ENCODE results near the gene ZKSCAN8. TPM values are rescaled to one million over a fixed set of nuclear protein-coding genes. Genes with fewer than 3 reads are reported as not detected.

The ZKSCAN8 gene
- polyA plus RNA-seq, 3 donors = 0.49 to 7.9 (median 0.71) TPM

GRCh38 chr6:28142446-28142845 is 763 bp downstream of the ZKSCAN8 start:
- DNase-seq = peak in 2 of 3 donors; percentile 23 to 30
- Histone ChIP-seq H3K4me3 (replicated peaks in 1 of 3; ENCODE audit: low read depth in 2 of 3, low read length in 3 of 3) (peak overlapping the region; percentile 80 to 93 (median 81)), H3K36me3 (replicated peaks in 1 of 2; ENCODE audit: control insufficient read depth in 1 of 2, insufficient read depth in 2 of 2, low read length in 2 of 2) (peaks cover 11 to 24% of the 10 kb centered on the region in 2 donors), H3K9ac (ENCODE audit: insufficient read depth, low read length, poor library complexity, severe bottlenecking) (peak overlapping the region; percentile 76), H4K20me1 (ENCODE audit: insufficient read depth, low read length) (no peaks in the 10 kb centered on the region), H3K4me2 (replicated peaks; ENCODE audit: extremely low read depth, low read length, poor library complexity, severe bottlenecking) (peak overlapping the region; percentile 81), H2AFZ (ENCODE audit: insufficient read depth, low read depth, low read length, poor library complexity, severe bottlenecking) (peak overlapping the region; percentile 90), H3K4me1 (ENCODE audit: control insufficient read depth in 1 of 2, insufficient read depth in 2 of 2, low read length in 2 of 2) (peaks cover 23 to 37% of the 10 kb centered on the region in 2 donors), H3K9me3 (replicated peaks in 1 of 2; ENCODE audit: control insufficient read depth in 1 of 2, insufficient read depth in 1 of 2, low read length in 2 of 2) (no peaks in the 10 kb centered on the region), H3K27ac (ENCODE audit: low read depth in 1 of 2, low read length in 2 of 2) (peak overlapping the region in 1 of 2 donors; percentile 5), H3K79me2 (ENCODE audit: insufficient read depth, low read length) (peaks cover 40% of the 10 kb centered on the region), H3K27me3 (ENCODE audit: control insufficient read depth in 2 of 2, insufficient read depth in 2 of 2, low read length in 2 of 2) (no peaks in the 10 kb centered on the region)
- peak overlapping the region; percentile 96 to 98 for H3K4me3 Mint-ChIP-seq
- peaks cover 22 to 26% of the 10 kb centered on the region in 2 donors for H3K36me3 Mint-ChIP-seq
- no CpG with 5 or more reads among the region's 4 CpGs for WGBS (ENCODE audit: insufficient coverage)
- peaks cover 0 to 6% (median 0%) of the 10 kb centered on the region in 3 donors for H3K27me3 Mint-ChIP-seq (ENCODE audit: low read depth in 3 of 3)
- no peaks in the 10 kb centered on the region for H3K9me3 Mint-ChIP-seq
- H3K4me1 Mint-ChIP-seq = peaks cover 38% of the 10 kb centered on the region
- intact Hi-C loops (cut with micrococcal nuclease) = loop anchor here (5.0 to 10.0 kb wide), 3 partner anchors 72 to 212 kb away; no protein-coding TSS in a partner anchor
- peak overlapping the region in 6 of 7 donors; percentile 60 to 89 (median 76) for H3K27ac Mint-ChIP-seq
- no peak for TF ChIP-seq CTCF (IDR thresholded peaks at IDR 0.05)

GRCh38 chr6:28145231-28145630 is 3.5 kb downstream of the ZKSCAN8 start:
- TF ChIP-seq CTCF (IDR thresholded peaks at IDR 0.05) = no peak
- Mint-ChIP-seq H3K4me3 (no peak overlapping the region), H3K36me3 (peaks cover 46 to 50% of the 10 kb centered on the region in 2 donors), H3K9me3 (peaks cover 0 to 1% (median 0%) of the 10 kb centered on the region in 7 donors), H3K27me3 (ENCODE audit: low read depth in 3 of 3) (peaks cover 0 to 2% (median 2%) of the 10 kb centered on the region in 3 donors), H3K27ac (no peak overlapping the region), H3K4me1 (peaks cover 28% of the 10 kb centered on the region)
- Histone ChIP-seq H3K27ac (ENCODE audit: low read depth in 1 of 2, low read length in 2 of 2) (no peak overlapping the region), H3K79me2 (ENCODE audit: insufficient read depth, low read length) (peaks cover 32% of the 10 kb centered on the region), H3K4me3 (replicated peaks in 1 of 3; ENCODE audit: low read depth in 2 of 3, low read length in 3 of 3) (no peak overlapping the region), H3K4me2 (replicated peaks; ENCODE audit: extremely low read depth, low read length, poor library complexity, severe bottlenecking) (no peak overlapping the region), H3K27me3 (ENCODE audit: control insufficient read depth in 2 of 2, insufficient read depth in 2 of 2, low read length in 2 of 2) (no peaks in the 10 kb centered on the region), H3K4me1 (ENCODE audit: control insufficient read depth in 1 of 2, insufficient read depth in 2 of 2, low read length in 2 of 2) (peaks cover 15 to 23% of the 10 kb centered on the region in 2 donors), H3K9me3 (replicated peaks in 1 of 2; ENCODE audit: control insufficient read depth in 1 of 2, insufficient read depth in 1 of 2, low read length in 2 of 2) (no peaks in the 10 kb centered on the region), H3K9ac (ENCODE audit: insufficient read depth, low read length, poor library complexity, severe bottlenecking) (no peak overlapping the region), H3K36me3 (replicated peaks in 1 of 2; ENCODE audit: control insufficient read depth in 1 of 2, insufficient read depth in 2 of 2, low read length in 2 of 2) (peaks cover 31 to 52% of the 10 kb centered on the region in 2 donors), H4K20me1 (ENCODE audit: insufficient read depth, low read length) (no peaks in the 10 kb centered on the region), H2AFZ (ENCODE audit: insufficient read depth, low read depth, low read length, poor library complexity, severe bottlenecking) (no peak overlapping the region)
- intact Hi-C loops (cut with micrococcal nuclease) = loop anchor here in 1 of 2 donors (10.0 kb wide), 2 partner anchors 70 to 210 kb away; no protein-coding TSS in a partner anchor
- DNase-seq = no peak
- WGBS (ENCODE audit: insufficient coverage) = 80% methylated on average over 1 of the region's 1 CpG

Measured in CD14-positive monocyte (primary cell).